ENCODE measurements around the gene THSD7A.

- TF ChIP-seq, protein P1, sequence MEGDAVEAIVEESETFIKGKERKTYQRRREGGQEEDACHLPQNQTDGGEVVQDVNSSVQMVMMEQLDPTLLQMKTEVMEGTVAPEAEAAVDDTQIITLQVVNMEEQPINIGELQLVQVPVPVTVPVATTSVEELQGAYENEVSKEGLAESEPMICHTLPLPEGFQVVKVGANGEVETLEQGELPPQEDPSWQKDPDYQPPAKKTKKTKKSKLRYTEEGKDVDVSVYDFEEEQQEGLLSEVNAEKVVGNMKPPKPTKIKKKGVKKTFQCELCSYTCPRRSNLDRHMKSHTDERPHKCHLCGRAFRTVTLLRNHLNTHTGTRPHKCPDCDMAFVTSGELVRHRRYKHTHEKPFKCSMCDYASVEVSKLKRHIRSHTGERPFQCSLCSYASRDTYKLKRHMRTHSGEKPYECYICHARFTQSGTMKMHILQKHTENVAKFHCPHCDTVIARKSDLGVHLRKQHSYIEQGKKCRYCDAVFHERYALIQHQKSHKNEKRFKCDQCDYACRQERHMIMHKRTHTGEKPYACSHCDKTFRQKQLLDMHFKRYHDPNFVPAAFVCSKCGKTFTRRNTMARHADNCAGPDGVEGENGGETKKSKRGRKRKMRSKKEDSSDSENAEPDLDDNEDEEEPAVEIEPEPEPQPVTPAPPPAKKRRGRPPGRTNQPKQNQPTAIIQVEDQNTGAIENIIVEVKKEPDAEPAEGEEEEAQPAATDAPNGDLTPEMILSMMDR (IDR thresholded peaks at IDR 0.05; ENCODE audit: low read depth, low read length): no peak
- no peak for TF ChIP-seq EZH2phosphoT487 (IDR thresholded peaks at IDR 0.05; ENCODE audit: low read depth)
Measured at GRCh38 chr7:11369696-11370095, 462.3 kb downstream of the THSD7A start.
